ENCODE data around the gene POLRMT. TPM values are rescaled to one million over a fixed set of nuclear protein-coding genes. Genes with fewer than 3 reads are reported as not detected.

POLRMT gene
- total RNA-seq, 1 experiment from 2014 or later, result 51.4 TPM

- CTCF ChIA-PET, result interaction anchor here (0.5 to 0.6 kb wide), 2 partner anchors 20 to 36 kb away, joined by 3 to 4 read pairs; no protein-coding TSS in a partner anchor
- Mint-ChIP-seq H3K27ac (ENCODE audit: unreplicated experiment) (no peak overlapping the region), H3K36me3 (ENCODE audit: insufficient read depth, unreplicated experiment) (peaks cover 36% of the 10 kb centered on the region), H3K9me3 (ENCODE audit: low read depth, unreplicated experiment) (no peaks in the 10 kb centered on the region), H3K27me3 (ENCODE audit: unreplicated experiment) (no peaks in the 10 kb centered on the region), H3K4me3 (ENCODE audit: low read depth, unreplicated experiment) (peak overlapping the region; percentile 96), H3K4me1 (ENCODE audit: low read depth, unreplicated experiment) (peaks cover 16% of the 10 kb centered on the region)
- TF ChIP-seq CTCF (IDR thresholded peaks at IDR 0.05; ENCODE audit: unreplicated experiment), result no peak
- intact Hi-C loops (cut with micrococcal nuclease; ENCODE audit: unreplicated experiment), result no loop called here
- no TSS peak for BruUV-seq (replicated peaks)
- no peak for DNase-seq
Measured at GRCh38 chr19:575527-576506, 57.5 kb downstream of the POLRMT start.

- H3K36me3 Mint-ChIP-seq (ENCODE audit: insufficient read depth, unreplicated experiment), result peaks cover 40% of the 10 kb centered on the region
- CTCF ChIA-PET, result no interaction called here
- H3K9me3 Mint-ChIP-seq (ENCODE audit: low read depth, unreplicated experiment), result no peaks in the 10 kb centered on the region
Measured at GRCh38 chr19:574658-575526, 58.4 kb downstream of the POLRMT start.

GRCh38 chr19:573519-573825, 59.9 kb downstream of the POLRMT start:
- no peak for TF ChIP-seq CTCF (IDR thresholded peaks at IDR 0.05; ENCODE audit: unreplicated experiment)
- no TSS peak for BruUV-seq (replicated peaks)
- intact Hi-C loops (cut with micrococcal nuclease; ENCODE audit: unreplicated experiment), result no loop called here
- Mint-ChIP-seq H3K4me1 (ENCODE audit: low read depth, unreplicated experiment) (peaks cover 16% of the 10 kb centered on the region), H3K27me3 (ENCODE audit: unreplicated experiment) (no peaks in the 10 kb centered on the region), H3K27ac (ENCODE audit: unreplicated experiment) (peak overlapping the region; percentile 64), H3K4me3 (ENCODE audit: low read depth, unreplicated experiment) (peak overlapping the region; percentile 96), H3K36me3 (ENCODE audit: insufficient read depth, unreplicated experiment) (peaks cover 43% of the 10 kb centered on the region), H3K9me3 (ENCODE audit: low read depth, unreplicated experiment) (no peaks in the 10 kb centered on the region)
- no peak for DNase-seq
- CTCF ChIA-PET, result no interaction called here

More at GRCh38 chr19:574658-575526, 58.4 kb downstream of the POLRMT start:
- TF ChIP-seq CTCF (IDR thresholded peaks at IDR 0.05; ENCODE audit: unreplicated experiment), result no peak
- BruUV-seq (replicated peaks), result no TSS peak
- no peak for DNase-seq
- H3K27me3 Mint-ChIP-seq (ENCODE audit: unreplicated experiment), result no peaks in the 10 kb centered on the region
- peak overlapping the region; percentile 96 for H3K4me3 Mint-ChIP-seq (ENCODE audit: low read depth, unreplicated experiment)
- intact Hi-C loops (cut with micrococcal nuclease; ENCODE audit: unreplicated experiment), result no loop called here
- no peak overlapping the region for H3K27ac Mint-ChIP-seq (ENCODE audit: unreplicated experiment)
- H3K4me1 Mint-ChIP-seq (ENCODE audit: low read depth, unreplicated experiment), result peaks cover 16% of the 10 kb centered on the region

- Mint-ChIP-seq H3K9me3 (ENCODE audit: low read depth, unreplicated experiment) (no peaks in the 10 kb centered on the region), H3K4me3 (ENCODE audit: low read depth, unreplicated experiment) (peak overlapping the region; percentile 96), H3K27ac (ENCODE audit: unreplicated experiment) (peak overlapping the region; percentile 98), H3K27me3 (ENCODE audit: unreplicated experiment) (no peaks in the 10 kb centered on the region), H3K4me1 (ENCODE audit: low read depth, unreplicated experiment) (peaks cover 16% of the 10 kb centered on the region), H3K36me3 (ENCODE audit: insufficient read depth, unreplicated experiment) (peaks cover 43% of the 10 kb centered on the region)
- intact Hi-C loops (cut with micrococcal nuclease; ENCODE audit: unreplicated experiment), result no loop called here
- DNase-seq, result peak; percentile 39
- TSS peak; percentile 38 for BruUV-seq (replicated peaks)
- TF ChIP-seq CTCF (IDR thresholded peaks at IDR 0.05; ENCODE audit: unreplicated experiment), result no peak
- CTCF ChIA-PET, result interaction anchor here (0.6 kb wide), 1 partner anchor 1174 kb away, joined by 3 read pairs; no protein-coding TSS in a partner anchor
Measured at GRCh38 chr19:572743-573518, 60.4 kb downstream of the POLRMT start.

All from Calu3 (cell line).